Tibial nerve (tissue), 4 donors: Measurements from ENCODE around the gene ANO2. TPM values are rescaled to one million over a fixed set of nuclear protein-coding genes. Genes with fewer than 3 reads are reported as not detected.

Source experiments
- DNase-seq, 2 donors: peaks; one replicate each; pipeline ENCODE4 v3.0.0-alpha.2; 2019; ENCODE audit warnings: low spot score in 2 of 2
- H3K27ac ChIP-seq, 4 donors: fragments of 200-600 bp; sonication (generic) in 3 of 4; one replicate each; pipeline ENCODE4 v1.5.1; 2017 to 2019; ENCODE audit warnings: mild to moderate bottlenecking in 1 of 4
- H3K27me3 ChIP-seq, 2 donors: fragments of 200-600 bp; sonication (generic) in 1 of 2; one replicate each; pipeline versions ENCODE4 v1.5.1 to v1.6.0; 2017 to 2019
- H3K36me3 ChIP-seq, 3 donors: fragments of 200-600 bp; sonication (generic); one replicate each; pipeline ENCODE4 v1.5.1; 2018 to 2019
- H3K4me1 ChIP-seq, 4 donors: fragments of 200-600 bp; sonication (generic) in 3 of 4; one replicate each; pipeline ENCODE4 v1.5.1; 2017 to 2019
- H3K4me3 ChIP-seq, 4 donors: fragments of 200-600 bp; sonication (generic) in 3 of 4; one replicate each; pipeline ENCODE4 v1.5.1; 2017 to 2019; ENCODE audit warnings: mild to moderate bottlenecking in 1 of 4, moderate library complexity in 1 of 4
- H3K9me3 ChIP-seq, 4 donors: fragments of 200-600 bp; sonication (generic) in 3 of 4; one replicate each; pipeline ENCODE4 v1.5.1; 2017 to 2019
- EP300 ChIP-seq, 2 donors: sonication (generic); formaldehyde crosslinking; IDR thresholded peaks; one replicate each; pipeline ENCODE4 v1.6.1; 2017; ENCODE audit warnings: antibody characterized with exemption in 2 of 2, mild to moderate bottlenecking in 1 of 2
- POLR2A ChIP-seq, 2 donors: fragments of 450-650 bp; IDR thresholded peaks; one replicate each; pipeline ENCODE4 v1.6.1; 2017; ENCODE audit warnings: antibody characterized with exemption in 2 of 2, mild to moderate bottlenecking in 2 of 2, moderate library complexity in 2 of 2
- WGBS, 2 donors: methylation state at CpG; one replicate each; pipeline ENCODE4 v1.1.5; 2018; 5-methylcytosine and 5-hydroxymethylcytosine counted together
- total RNA-seq, 4 donors: library from RNA; depleted of rRNA; stranded (reverse); fragments of >200 nt; gene quantifications; one replicate each; pipeline ENCODE4 v1.1.0, GENCODE V29; 2016
- TF ChIP-seq, protein P1 (sequence below), 5 experiments: fragments of 200-600 bp in 3 of 5; fragments of 450-650 bp in 2 of 5; sonication (generic) in 3 of 5; IDR thresholded peaks; one replicate each; pipeline ENCODE4 v1.5.1; 2016 to 2019; ENCODE audit warnings: antibody characterized with exemption in 5 of 5, mild to moderate bottlenecking in 3 of 5, moderate library complexity in 2 of 5

ANO2 gene
- total RNA-seq, 4 donors from 2014 or later = 13.8 to 23.2 (median 21.3) TPM

DNA sequence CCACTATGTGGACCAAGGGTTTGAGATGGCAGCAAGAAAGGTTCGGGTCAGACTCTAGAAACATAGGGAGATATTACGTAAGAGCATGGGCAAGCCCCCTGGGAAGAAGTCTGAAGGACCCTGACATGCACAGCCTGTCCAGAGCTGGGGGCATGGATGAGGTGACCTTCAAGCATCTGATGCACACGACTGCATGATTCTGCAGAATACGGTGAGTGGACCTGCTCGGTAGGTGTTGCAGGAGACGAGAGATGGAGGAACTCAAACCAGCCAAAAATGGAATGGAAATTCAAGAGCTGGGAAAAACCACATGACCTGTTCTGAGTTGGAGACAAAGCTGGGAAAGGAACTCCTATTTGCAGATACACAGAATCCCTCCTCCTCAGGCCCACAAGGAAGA is 43.6 kb downstream of the ANO2 start:
- DNase-seq = no peak
- H3K36me3 ChIP-seq = no peaks in the 10 kb centered on the region
- no peak overlapping the region for H3K27ac ChIP-seq
- no peaks in the 10 kb centered on the region for H3K4me1 ChIP-seq
- no peaks in the 10 kb centered on the region for H3K27me3 ChIP-seq
- WGBS, 2 donors = 91 to 92% methylated on average over 6 of the region's 6 CpGs
- TF ChIP-seq EP300 (IDR thresholded peaks at IDR 0.05) (no peak), POLR2A (IDR thresholded peaks at IDR 0.05) (no peak)
- TF ChIP-seq, protein P1, sequence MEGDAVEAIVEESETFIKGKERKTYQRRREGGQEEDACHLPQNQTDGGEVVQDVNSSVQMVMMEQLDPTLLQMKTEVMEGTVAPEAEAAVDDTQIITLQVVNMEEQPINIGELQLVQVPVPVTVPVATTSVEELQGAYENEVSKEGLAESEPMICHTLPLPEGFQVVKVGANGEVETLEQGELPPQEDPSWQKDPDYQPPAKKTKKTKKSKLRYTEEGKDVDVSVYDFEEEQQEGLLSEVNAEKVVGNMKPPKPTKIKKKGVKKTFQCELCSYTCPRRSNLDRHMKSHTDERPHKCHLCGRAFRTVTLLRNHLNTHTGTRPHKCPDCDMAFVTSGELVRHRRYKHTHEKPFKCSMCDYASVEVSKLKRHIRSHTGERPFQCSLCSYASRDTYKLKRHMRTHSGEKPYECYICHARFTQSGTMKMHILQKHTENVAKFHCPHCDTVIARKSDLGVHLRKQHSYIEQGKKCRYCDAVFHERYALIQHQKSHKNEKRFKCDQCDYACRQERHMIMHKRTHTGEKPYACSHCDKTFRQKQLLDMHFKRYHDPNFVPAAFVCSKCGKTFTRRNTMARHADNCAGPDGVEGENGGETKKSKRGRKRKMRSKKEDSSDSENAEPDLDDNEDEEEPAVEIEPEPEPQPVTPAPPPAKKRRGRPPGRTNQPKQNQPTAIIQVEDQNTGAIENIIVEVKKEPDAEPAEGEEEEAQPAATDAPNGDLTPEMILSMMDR (IDR thresholded peaks at IDR 0.05) = no peak
- H3K9me3 ChIP-seq = peaks cover 0 to 5% (median 0%) of the 10 kb centered on the region in 4 donors
- no peak overlapping the region for H3K4me3 ChIP-seq

DNA sequence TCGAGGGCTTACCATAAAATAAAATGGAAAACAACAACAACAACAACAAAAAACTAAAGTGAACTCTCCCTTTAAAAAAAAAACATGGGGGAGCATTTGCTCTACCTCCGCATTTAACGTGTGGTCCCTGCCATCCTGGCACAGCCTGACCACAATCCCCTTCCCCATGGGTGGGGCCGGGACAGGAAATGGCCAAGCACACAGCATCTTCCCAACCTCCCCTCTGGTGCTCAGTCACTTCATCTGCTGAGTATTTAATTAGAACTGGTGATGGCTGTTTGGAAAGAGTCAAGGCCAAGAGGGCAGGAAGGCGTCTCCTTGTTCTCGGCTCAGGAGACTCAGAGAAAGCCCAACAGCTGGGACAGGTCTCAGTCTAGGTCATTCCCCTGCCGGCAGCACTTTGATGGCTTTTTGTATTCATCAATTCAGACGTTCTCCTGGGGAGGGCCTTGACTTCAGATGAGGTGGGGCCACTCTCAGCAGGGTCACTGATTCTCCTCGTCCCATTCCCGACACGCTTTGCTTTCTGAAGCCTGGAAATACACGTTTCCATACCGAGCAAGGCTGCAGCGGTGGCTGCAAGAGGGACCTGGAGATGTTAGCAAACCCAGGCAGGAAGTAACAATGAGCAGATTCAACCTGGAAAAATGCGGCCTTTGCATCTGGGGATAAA is 44.4 kb downstream of the ANO2 start:
- no peak for DNase-seq
- Histone ChIP-seq H3K4me1 (no peaks in the 10 kb centered on the region), H3K27ac (no peak overlapping the region), H3K9me3 (peaks cover 0 to 5% (median 0%) of the 10 kb centered on the region in 4 donors), H3K27me3 (no peaks in the 10 kb centered on the region), H3K36me3 (no peaks in the 10 kb centered on the region), H3K4me3 (no peak overlapping the region)
- WGBS, 2 donors = 49 to 57% methylated on average over 15 of the region's 15 CpGs
- TF ChIP-seq EP300 (IDR thresholded peaks at IDR 0.05) = no peak
- TF ChIP-seq, protein P1 (IDR thresholded peaks at IDR 0.05) = no peak
- no peak for TF ChIP-seq POLR2A (IDR thresholded peaks at IDR 0.05)

DNA sequence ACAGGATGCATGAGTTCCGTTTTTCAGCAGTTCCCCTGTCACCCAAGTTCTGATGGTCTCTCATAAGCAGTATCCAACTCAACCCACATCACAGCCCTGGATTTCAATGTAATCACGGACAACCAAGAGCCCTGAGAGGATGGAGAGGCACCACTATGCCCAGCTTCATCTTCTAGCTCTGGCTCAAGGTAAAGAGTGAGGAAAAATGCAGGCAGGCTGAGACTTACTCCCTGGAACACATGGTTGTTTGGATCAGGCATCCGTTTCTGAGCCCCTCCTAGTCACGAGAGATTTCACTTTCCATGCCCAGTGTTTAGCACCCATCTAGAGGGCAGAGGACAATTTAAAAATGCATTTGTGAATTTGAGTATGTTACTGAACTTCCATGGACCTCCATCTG is 45.0 kb downstream of the ANO2 start:
- H3K36me3 ChIP-seq = no peaks in the 10 kb centered on the region
- no peaks in the 10 kb centered on the region for H3K27me3 ChIP-seq
- 51 to 59% methylated on average over 4 of the region's 4 CpGs for WGBS, 2 donors
- TF ChIP-seq EP300 (IDR thresholded peaks at IDR 0.05) (no peak), POLR2A (IDR thresholded peaks at IDR 0.05) (no peak)
- TF ChIP-seq, protein P1 (IDR thresholded peaks at IDR 0.05) = no peak
- no peaks in the 10 kb centered on the region for H3K4me1 ChIP-seq
- H3K9me3 ChIP-seq = peaks cover 0 to 5% (median 0%) of the 10 kb centered on the region in 4 donors
- H3K27ac ChIP-seq = no peak overlapping the region
- no peak overlapping the region for H3K4me3 ChIP-seq
- no peak for DNase-seq

DNA sequence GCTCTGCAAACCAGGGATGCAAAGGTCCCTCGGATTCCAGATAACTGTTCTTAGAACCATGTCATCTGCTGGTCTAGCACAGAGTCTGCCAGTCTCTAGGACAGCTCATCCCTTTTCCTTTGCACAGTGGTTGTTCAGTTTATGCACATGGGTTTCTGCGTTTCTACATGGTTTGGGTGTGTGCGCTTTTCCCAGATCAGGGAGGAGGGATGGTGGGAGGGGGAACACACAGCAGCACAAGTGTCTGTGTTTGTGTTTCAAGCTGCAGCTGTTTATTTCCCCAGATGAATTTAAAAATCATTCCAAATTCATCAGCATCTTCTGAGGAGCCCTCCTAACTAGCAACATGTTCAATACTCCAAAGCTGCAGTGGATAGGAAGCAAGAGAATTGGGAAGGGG is 45.4 kb downstream of the ANO2 start:
- no peak overlapping the region for H3K27ac ChIP-seq
- no peaks in the 10 kb centered on the region for H3K27me3 ChIP-seq
- DNase-seq = no peak
- H3K36me3 ChIP-seq = no peaks in the 10 kb centered on the region
- 46 to 67% methylated on average over 3 of the region's 3 CpGs for WGBS, 2 donors
- H3K4me3 ChIP-seq = no peak overlapping the region
- TF ChIP-seq POLR2A (IDR thresholded peaks at IDR 0.05) = no peak
- TF ChIP-seq EP300 (IDR thresholded peaks at IDR 0.05) = no peak
- TF ChIP-seq, protein P1 (IDR thresholded peaks at IDR 0.05) = no peak
- no peaks in the 10 kb centered on the region for H3K4me1 ChIP-seq
- peaks cover 0 to 5% (median 0%) of the 10 kb centered on the region in 4 donors for H3K9me3 ChIP-seq

DNA sequence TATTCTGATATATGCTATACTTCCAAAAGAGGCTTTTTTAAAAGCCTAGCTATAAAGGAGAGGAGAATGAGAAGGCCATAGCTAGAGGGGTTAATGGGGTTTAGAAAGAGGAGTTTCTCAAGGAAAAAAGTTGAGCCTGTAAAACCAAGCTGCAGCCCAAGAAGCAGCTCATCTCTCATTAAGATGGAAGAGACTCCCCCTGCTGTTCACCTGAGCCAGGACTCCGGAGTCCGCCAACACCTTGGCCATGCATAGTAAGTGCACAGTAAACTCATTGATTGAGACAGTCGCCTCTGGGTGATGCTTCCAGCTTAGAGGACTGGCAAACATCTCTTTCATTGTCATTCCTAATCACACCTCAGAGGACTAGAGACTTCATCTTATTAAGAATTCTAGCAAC is 46.2 kb downstream of the ANO2 start:
- 88% methylated on average over 3 of the region's 3 CpGs for WGBS, 2 donors
- TF ChIP-seq, protein P1 (IDR thresholded peaks at IDR 0.05) = no peak
- TF ChIP-seq POLR2A (IDR thresholded peaks at IDR 0.05) (no peak), EP300 (IDR thresholded peaks at IDR 0.05) (no peak)

More for the DNA sequence above, 46.2 kb downstream of the ANO2 start:
- Histone ChIP-seq H3K36me3 (no peaks in the 10 kb centered on the region), H3K9me3 (peaks cover 0 to 8% (median 0%) of the 10 kb centered on the region in 4 donors), H3K4me3 (no peak overlapping the region), H3K27ac (no peak overlapping the region), H3K4me1 (no peaks in the 10 kb centered on the region), H3K27me3 (no peaks in the 10 kb centered on the region)
- DNase-seq = no peak
